ENCODE results near the gene PTAFR.

DNA sequence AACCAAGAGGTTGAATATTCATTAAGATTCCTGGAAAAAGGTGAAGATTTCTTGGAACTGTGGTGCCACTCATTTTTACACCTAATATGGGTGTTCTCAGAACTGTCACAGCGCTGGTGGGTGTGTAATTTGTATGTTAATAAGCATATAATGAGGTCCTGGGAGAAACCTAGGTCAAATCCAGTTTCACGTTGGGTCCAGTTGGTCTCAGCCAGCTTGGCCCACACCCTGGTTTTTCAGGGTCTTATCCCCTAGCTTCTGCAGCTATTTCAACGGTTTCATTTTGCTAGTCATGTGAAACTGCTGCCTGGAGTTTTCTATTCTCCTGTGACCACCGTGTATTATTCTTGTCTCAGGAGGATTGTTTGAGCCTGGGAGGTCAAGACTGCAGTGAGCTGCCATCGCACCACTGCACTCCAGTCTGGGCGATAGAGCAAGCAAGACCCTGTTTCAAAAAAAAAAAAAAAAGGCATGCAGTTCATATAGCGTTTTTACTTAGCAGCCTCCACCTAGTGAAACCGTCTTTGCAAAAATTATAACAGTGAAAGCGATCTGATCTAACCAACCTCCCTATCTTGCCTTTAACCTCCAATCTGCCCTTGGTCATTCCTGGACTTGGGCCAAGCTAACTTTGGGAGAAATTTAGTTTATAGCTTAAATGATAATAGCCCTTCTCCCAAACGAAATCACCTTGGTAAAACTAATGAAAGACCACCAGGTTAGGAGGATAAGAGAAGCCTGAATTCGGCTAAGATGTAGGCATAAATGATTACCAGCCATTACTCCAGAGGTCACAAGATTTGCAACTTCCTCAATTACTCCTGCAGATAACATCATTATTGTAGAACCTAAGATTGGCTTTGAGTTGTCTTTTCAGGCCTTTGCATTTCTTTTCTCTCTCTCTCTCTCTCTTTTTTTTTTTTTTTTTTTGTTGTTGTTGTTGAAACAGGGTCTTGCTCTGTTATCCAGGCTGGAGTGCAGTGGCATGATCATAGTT, 44.0 kb downstream of the PTAFR start:
- TF ChIP-seq, protein P1, sequence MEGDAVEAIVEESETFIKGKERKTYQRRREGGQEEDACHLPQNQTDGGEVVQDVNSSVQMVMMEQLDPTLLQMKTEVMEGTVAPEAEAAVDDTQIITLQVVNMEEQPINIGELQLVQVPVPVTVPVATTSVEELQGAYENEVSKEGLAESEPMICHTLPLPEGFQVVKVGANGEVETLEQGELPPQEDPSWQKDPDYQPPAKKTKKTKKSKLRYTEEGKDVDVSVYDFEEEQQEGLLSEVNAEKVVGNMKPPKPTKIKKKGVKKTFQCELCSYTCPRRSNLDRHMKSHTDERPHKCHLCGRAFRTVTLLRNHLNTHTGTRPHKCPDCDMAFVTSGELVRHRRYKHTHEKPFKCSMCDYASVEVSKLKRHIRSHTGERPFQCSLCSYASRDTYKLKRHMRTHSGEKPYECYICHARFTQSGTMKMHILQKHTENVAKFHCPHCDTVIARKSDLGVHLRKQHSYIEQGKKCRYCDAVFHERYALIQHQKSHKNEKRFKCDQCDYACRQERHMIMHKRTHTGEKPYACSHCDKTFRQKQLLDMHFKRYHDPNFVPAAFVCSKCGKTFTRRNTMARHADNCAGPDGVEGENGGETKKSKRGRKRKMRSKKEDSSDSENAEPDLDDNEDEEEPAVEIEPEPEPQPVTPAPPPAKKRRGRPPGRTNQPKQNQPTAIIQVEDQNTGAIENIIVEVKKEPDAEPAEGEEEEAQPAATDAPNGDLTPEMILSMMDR (optimal IDR thresholded peaks at IDR 0.05 in 1 of 3, IDR thresholded peaks at IDR 0.05 in 1 of 3, conservative IDR thresholded peaks at IDR 0.05 in 1 of 3; ENCODE audit: extremely low read depth in 1 of 3, insufficient read depth in 2 of 3, low read length in 3 of 3), result no peak
- no peak for TF ChIP-seq EZH2 (IDR thresholded peaks at IDR 0.05; ENCODE audit: low read length)

Data from keratinocyte (primary cell).